ENCODE results near the gene OBSCN. TPM values are rescaled to one million over a fixed set of nuclear protein-coding genes. Genes with fewer than 3 reads are reported as not detected.
"Not testable (repeated sequence)": the region's sequence is repeated elsewhere in the genome, so short reads cannot be mapped to it uniquely, and the experiment has no call there.

Gene OBSCN
- total RNA-seq, 1 experiment from 2014 or later = 33.3 TPM

DNA sequence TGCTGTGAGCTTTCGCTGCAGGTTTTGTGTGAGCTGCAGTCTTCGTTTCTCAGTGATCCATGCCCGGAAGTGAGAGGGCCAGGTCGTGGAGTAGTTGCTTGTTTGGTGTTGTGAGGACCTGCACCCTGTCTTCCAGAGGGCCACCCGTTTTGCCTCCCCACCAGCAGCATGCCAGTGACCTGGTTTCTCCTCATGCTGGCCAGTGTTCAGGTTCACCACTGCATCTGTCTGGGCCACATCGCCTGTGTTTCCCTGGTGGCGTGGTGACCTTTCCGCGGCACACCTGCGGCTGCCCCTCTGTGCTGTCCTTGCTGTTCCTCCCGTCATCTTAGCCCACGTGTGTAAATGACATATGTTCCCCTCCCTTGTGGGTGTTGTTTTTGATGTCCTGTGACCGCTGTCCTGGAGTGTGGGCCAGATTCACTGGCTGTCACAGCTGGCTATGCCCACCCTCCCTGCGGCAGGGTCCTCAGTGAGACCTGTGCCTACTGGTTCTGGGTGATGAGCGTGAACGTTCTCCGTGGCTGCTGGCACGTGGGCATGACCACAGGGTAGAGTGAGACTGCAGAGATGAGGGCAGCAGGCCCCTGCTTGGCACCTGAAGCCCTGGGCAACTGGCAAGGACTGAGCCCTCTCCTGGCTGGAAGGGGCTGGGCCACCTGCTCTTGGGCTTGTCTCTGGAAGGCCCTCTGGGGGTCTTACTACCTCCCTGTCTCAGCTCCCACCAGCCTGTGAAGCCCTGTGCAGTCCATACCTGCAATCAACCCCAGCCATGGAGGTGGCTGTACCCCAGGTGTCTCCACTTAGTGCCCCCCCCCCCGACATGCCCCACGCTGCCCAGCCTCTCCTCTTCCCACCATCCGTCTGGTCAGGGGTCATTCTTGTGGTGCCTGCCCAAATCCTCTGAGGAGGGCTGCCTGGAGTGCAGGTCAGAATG lies 35.0 kb upstream of the OBSCN start:
- Histone ChIP-seq H3K27me3 (ENCODE audit: insufficient read depth, low read length) (no peaks in the 10 kb centered on the region), H2BK5ac (ENCODE audit: insufficient read length, low read length) (no peak overlapping the region), H3K23me2 (ENCODE audit: insufficient read length, low read depth, low read length, poor library complexity, severe bottlenecking) (no peaks in the 10 kb centered on the region), H3K27ac (ENCODE audit: insufficient read length, low read depth, low read length) (no peak overlapping the region), H3K79me2 (ENCODE audit: insufficient read depth, low read length) (0 out of 2 replicates have a peak, but pooled peaks cover 1% of the 10 kb centered on the region), H2BK120ac (ENCODE audit: low read depth, low read length, poor library complexity, severe bottlenecking) (no peak overlapping the region), H3K79me1 (ENCODE audit: insufficient read depth, low read depth, low read length, poor library complexity, severe bottlenecking) (no peaks in the 10 kb centered on the region), H3T11ph (ENCODE audit: low read length) (no peak overlapping the region), H2BK15ac (ENCODE audit: low read depth, low read length) (no peak overlapping the region), H3K9me3 (ENCODE audit: control insufficient read depth, low read depth, low read length) (no peaks in the 10 kb centered on the region), H2BK12ac (ENCODE audit: insufficient read length, low read depth, low read length) (no peak overlapping the region), H3K4ac (ENCODE audit: low read depth, low read length) (no peak overlapping the region), H2AFZ (ENCODE audit: low read length) (no peak overlapping the region), H2AK5ac (ENCODE audit: insufficient read length, low read length) (no peak overlapping the region), H3K23ac (ENCODE audit: insufficient read length, low read depth, low read length) (no peak overlapping the region), H3K14ac (ENCODE audit: insufficient read depth, low read length) (no peak overlapping the region), H2BK20ac (ENCODE audit: low read depth, low read length, poor library complexity, severe bottlenecking) (no peak overlapping the region), H3K56ac (ENCODE audit: insufficient read length, low read depth, low read length) (no peak overlapping the region), H4K91ac (ENCODE audit: insufficient read length, low read depth, low read length) (no peak overlapping the region), H4K5ac (ENCODE audit: insufficient read length, low read depth, low read length) (no peak overlapping the region), H3K4me1 (ENCODE audit: insufficient read depth, low read length) (no peaks in the 10 kb centered on the region), H3K18ac (ENCODE audit: insufficient read length, low read depth, low read length) (no peak overlapping the region), H3K9ac (ENCODE audit: extremely low read depth, insufficient read length, low read length) (no peak overlapping the region), H3K4me2 (ENCODE audit: insufficient read depth, insufficient read length, low read length) (no peak overlapping the region), H4K8ac (replicated peaks; ENCODE audit: insufficient read length, low read depth, low read length) (no peak overlapping the region), H4K20me1 (ENCODE audit: control insufficient read depth, insufficient read depth, insufficient read length) (no peaks in the 10 kb centered on the region)
- TF ChIP-seq CTCF (conservative IDR thresholded peaks at IDR 0.05) = no peak
- WGBS (ENCODE audit: extremely low coverage, insufficient read length, low lambda C conversion rate) = no CpG with 5 or more reads among the region's 21 CpGs
- H3K27ac Mint-ChIP-seq = peak overlapping the region in 2 of 3 experiments; percentile 75 to 80; a peak in 3 of 7 replicates
- no peaks in the 10 kb centered on the region; a peak in 1 of 7 replicates for H3K36me3 Mint-ChIP-seq (ENCODE audit: insufficient read depth in 1 of 3, low read depth in 3 of 3)
- no peak for DNase-seq
- no peaks in the 10 kb centered on the region; the same call in none of the 2 replicates for H3K27me3 Mint-ChIP-seq (ENCODE audit: low read depth)
- H3K9me3 Mint-ChIP-seq = no peaks in the 10 kb centered on the region
- no peak overlapping the region for H3K4me3 Mint-ChIP-seq
- no peaks in the 10 kb centered on the region for H3K4me1 Mint-ChIP-seq

DNA sequence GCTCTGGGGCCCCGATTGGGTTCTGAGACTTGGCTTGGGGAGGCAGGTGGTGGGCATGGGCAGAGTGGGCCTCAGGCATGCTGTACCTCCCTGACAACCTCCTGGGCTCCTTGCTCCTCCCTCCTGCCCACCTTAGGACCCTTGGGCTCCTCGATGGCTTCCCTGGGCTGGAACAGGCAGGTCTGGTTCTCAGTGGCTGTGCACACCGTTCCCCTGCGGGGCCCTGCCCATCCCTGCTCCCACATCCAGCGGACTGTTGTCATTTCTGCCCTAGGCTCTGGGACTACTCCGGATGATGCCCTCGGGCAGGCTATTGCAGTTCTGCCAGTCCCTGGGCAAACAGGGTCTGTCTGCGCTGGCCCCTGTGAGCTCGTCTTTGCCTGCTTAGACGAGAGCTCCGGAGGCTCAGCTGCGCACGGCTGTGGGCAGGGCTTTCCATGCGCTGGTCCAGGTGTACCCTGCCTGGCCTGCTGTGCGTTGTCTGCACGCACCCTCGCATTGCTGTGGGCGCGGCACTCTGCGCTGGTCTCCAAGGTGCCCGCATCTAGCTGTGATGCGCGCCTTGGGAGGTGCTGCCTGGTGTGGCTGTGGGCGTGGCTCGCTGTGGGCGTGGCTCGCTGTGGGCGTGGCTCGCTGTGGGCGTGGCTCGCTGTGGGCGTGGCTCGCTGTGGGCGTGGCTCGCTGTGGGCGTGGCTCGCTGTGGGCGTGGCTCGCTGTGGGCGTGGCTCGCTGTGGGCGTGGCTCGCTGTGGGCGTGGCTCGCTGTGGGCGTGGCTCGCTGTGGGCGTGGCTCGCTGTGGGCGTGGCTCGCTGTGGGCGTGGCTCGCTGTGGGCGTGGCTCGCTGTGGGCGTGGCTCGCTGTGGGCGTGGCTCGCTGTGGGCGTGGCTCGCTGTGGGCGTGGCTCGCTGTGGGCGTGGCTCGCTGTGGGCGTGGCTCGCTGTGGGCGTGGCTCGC lies 34.0 kb upstream of the OBSCN start:
- not testable (repeated sequence) for H3K27me3 Mint-ChIP-seq (ENCODE audit: low read depth); H2BK20ac ChIP-seq (ENCODE audit: low read depth, low read length, poor library complexity, severe bottlenecking); H3T11ph ChIP-seq (ENCODE audit: low read length); H3K23ac ChIP-seq (ENCODE audit: insufficient read length, low read depth, low read length); H3K4me1 ChIP-seq (ENCODE audit: insufficient read depth, low read length); H2AFZ ChIP-seq (ENCODE audit: low read length); H2BK5ac ChIP-seq (ENCODE audit: insufficient read length, low read length); H3K79me2 ChIP-seq (ENCODE audit: insufficient read depth, low read length); H4K8ac ChIP-seq (replicated peaks; ENCODE audit: insufficient read length, low read depth, low read length); H3K4me3 Mint-ChIP-seq; H3K27ac ChIP-seq (ENCODE audit: insufficient read length, low read depth, low read length); H2BK15ac ChIP-seq (ENCODE audit: low read depth, low read length); H4K20me1 ChIP-seq (ENCODE audit: control insufficient read depth, insufficient read depth, insufficient read length); H4K5ac ChIP-seq (ENCODE audit: insufficient read length, low read depth, low read length); H3K9me3 ChIP-seq (ENCODE audit: control insufficient read depth, low read depth, low read length); H3K9ac ChIP-seq (ENCODE audit: extremely low read depth, insufficient read length, low read length); H3K79me1 ChIP-seq (ENCODE audit: insufficient read depth, low read depth, low read length, poor library complexity, severe bottlenecking); H3K14ac ChIP-seq (ENCODE audit: insufficient read depth, low read length); H3K36me3 Mint-ChIP-seq (ENCODE audit: insufficient read depth in 1 of 3, low read depth in 3 of 3); H2BK120ac ChIP-seq (ENCODE audit: low read depth, low read length, poor library complexity, severe bottlenecking); H3K18ac ChIP-seq (ENCODE audit: insufficient read length, low read depth, low read length); H4K91ac ChIP-seq (ENCODE audit: insufficient read length, low read depth, low read length); H3K9me3 Mint-ChIP-seq; H2AK5ac ChIP-seq (ENCODE audit: insufficient read length, low read length); H3K27ac Mint-ChIP-seq; H3K4ac ChIP-seq (ENCODE audit: low read depth, low read length); H3K23me2 ChIP-seq (ENCODE audit: insufficient read length, low read depth, low read length, poor library complexity, severe bottlenecking); H3K4me1 Mint-ChIP-seq; H3K56ac ChIP-seq (ENCODE audit: insufficient read length, low read depth, low read length); H2BK12ac ChIP-seq (ENCODE audit: insufficient read length, low read depth, low read length); H3K27me3 ChIP-seq (ENCODE audit: insufficient read depth, low read length)
- peak; percentile 73 for DNase-seq
- H3K4me2 ChIP-seq (ENCODE audit: insufficient read depth, insufficient read length, low read length) = peak overlapping the region; percentile 23
- WGBS (ENCODE audit: extremely low coverage, insufficient read length, low lambda C conversion rate) = no CpG with 5 or more reads among the region's 69 CpGs

All from H9 (cell line).